NT2/D1 (cell line): ENCODE results near the gene MCL1.

Source experiments
- YY1 ChIP-seq: IDR thresholded peaks from 2 replicates; pipeline ENCODE4 v1.6.1; 2011; ENCODE audit not compliant: insufficient read length, insufficient read depth
- ZNF274 ChIP-seq: IDR thresholded peaks from 2 replicates; pipeline ENCODE4 v1.6.1; 2011; ENCODE audit warnings: mild to moderate bottlenecking, low read depth, low read length

GRCh38 chr1:150562446-150563339 lies 16.7 kb downstream of the MCL1 start:
- no peak for TF ChIP-seq YY1
- TF ChIP-seq ZNF274: no peak
